Subcutaneous abdominal adipose tissue (tissue), 5 donors: ENCODE data around the gene MSH3.

Experiments used
- H3K27ac ChIP-seq: one replicate; pipeline ENCODE4 v1.7.0; 2013; ENCODE audit warnings: low read depth, mild to moderate bottlenecking, inconsistent platforms, low read length, moderate library complexity
- H3K27me3 ChIP-seq, 5 donors: one replicate each; pipeline ENCODE4 v1.7.0; 2013; ENCODE audit warnings: low read length in 5 of 5, inconsistent platforms in 1 of 5; ENCODE audit not compliant: control insufficient read depth in 5 of 5, insufficient read depth in 4 of 5
- H3K36me3 ChIP-seq, 5 donors: one replicate each; pipeline ENCODE4 v1.7.0; 2013; ENCODE audit warnings: low read length in 5 of 5; ENCODE audit not compliant: control insufficient read depth in 5 of 5, insufficient read depth in 5 of 5
- H3K4me1 ChIP-seq, 5 donors: one replicate each; pipeline ENCODE4 v1.7.0; 2013; ENCODE audit warnings: low read length in 5 of 5, mild to moderate bottlenecking in 3 of 5, moderate library complexity in 1 of 5; ENCODE audit not compliant: control insufficient read depth in 5 of 5, insufficient read depth in 5 of 5
- H3K4me3 ChIP-seq, 5 donors: one replicate each; pipeline ENCODE4 v1.7.0; 2013; ENCODE audit warnings: low read length in 5 of 5, low read depth in 1 of 5
- H3K9ac ChIP-seq, 5 donors: one replicate each; pipeline ENCODE4 v1.7.0; 2013; ENCODE audit warnings: low read length in 5 of 5, mild to moderate bottlenecking in 4 of 5, moderate library complexity in 3 of 5
- H3K9me3 ChIP-seq, 5 donors: one replicate each; pipeline ENCODE4 v1.7.0; 2013; ENCODE audit warnings: low read length in 5 of 5; ENCODE audit not compliant: control insufficient read depth in 5 of 5
- donor health status: healthy.
- donor health status: healthy.
- donor health status: healthy.
- donor health status: healthy.
- donor health status: healthy.

The MSH3 gene

DNA sequence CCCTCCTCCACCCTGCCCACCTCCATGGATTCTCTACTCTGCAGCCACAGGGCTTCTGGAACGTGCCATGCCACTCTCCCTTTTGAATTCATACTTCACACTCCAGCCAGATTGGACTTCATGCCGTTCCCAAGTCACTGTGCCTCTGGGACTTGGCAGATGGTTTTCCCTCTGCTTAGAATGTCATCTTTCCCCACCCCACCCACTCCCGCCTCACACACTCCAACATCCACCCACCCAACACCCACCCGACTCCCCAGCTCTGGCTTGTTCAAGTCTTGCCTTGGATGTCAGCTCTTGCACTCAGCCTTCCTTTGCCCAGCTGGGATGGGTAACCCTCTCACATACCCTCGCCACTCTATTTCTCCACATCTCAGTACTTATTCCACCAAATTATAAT lies 142.4 kb downstream of the MSH3 start:
- no peak overlapping the region for H3K9ac ChIP-seq
- H3K36me3 ChIP-seq = peaks cover 24 to 54% (median 35%) of the 10 kb centered on the region in 5 donors
- H3K9me3 ChIP-seq = no peaks in the 10 kb centered on the region
- H3K27ac ChIP-seq = no peak overlapping the region
- no peaks in the 10 kb centered on the region for H3K4me1 ChIP-seq
- H3K27me3 ChIP-seq = no peaks in the 10 kb centered on the region
- H3K4me3 ChIP-seq = no peak overlapping the region

GRCh38 chr5:80797428-80798024 lies 143.1 kb downstream of the MSH3 start:
- H3K9me3 ChIP-seq = no peaks in the 10 kb centered on the region
- H3K36me3 ChIP-seq = peaks cover 24 to 54% (median 36%) of the 10 kb centered on the region in 5 donors
- H3K4me3 ChIP-seq = no peak overlapping the region
- no peak overlapping the region for H3K27ac ChIP-seq
- H3K9ac ChIP-seq = no peak overlapping the region
- no peaks in the 10 kb centered on the region for H3K27me3 ChIP-seq
- H3K4me1 ChIP-seq = no peaks in the 10 kb centered on the region

DNA sequence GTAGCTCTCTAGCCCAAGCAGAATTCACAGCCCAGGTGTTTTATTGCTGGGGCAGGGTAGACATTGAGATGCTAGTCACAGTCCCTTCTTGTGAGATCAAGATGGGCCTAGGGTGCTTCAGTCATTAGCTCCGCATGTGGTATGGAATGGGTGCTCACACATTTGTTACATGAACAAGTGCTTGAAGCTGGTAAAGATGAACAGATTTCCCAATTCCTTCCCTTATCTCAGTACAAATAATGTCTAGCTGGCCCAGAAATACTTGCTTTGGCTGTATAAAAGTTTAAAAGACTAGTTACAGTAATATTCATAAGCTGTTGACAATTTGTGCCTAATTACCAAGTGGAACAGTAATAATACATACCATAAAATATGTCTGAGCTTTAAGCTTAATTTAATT lies 143.7 kb downstream of the MSH3 start:
- H3K27ac ChIP-seq = no peak overlapping the region
- H3K27me3 ChIP-seq = no peaks in the 10 kb centered on the region
- H3K9ac ChIP-seq = no peak overlapping the region
- H3K36me3 ChIP-seq = peaks cover 21 to 50% (median 30%) of the 10 kb centered on the region in 5 donors
- H3K4me3 ChIP-seq = no peak overlapping the region
- no peaks in the 10 kb centered on the region for H3K9me3 ChIP-seq
- H3K4me1 ChIP-seq = no peaks in the 10 kb centered on the region

DNA sequence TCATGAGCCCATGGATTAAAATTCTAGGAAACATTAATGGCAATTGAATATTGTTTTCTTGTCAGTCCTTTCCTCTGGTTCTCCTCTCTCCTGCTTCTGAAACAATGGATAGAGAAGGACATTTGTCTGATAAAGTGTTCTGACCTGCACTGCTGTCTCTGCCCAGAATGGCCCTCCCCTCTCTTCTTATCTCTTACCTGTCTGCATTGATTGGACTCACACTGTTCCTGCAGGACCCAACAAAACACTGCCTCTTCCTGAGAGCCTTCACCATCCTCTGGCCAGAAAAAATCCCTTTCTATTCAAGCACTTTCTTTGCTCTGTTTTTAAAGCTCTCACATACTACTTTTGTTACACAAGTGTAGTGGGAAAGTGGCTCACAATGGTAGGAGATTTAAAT lies 144.2 kb downstream of the MSH3 start:
- Histone ChIP-seq H3K4me3 (no peak overlapping the region), H3K9me3 (no peaks in the 10 kb centered on the region), H3K9ac (no peak overlapping the region), H3K27me3 (no peaks in the 10 kb centered on the region), H3K27ac (no peak overlapping the region), H3K4me1 (no peaks in the 10 kb centered on the region), H3K36me3 (peaks cover 17 to 45% (median 25%) of the 10 kb centered on the region in 5 donors)

- Histone ChIP-seq H3K4me1 (no peaks in the 10 kb centered on the region), H3K27ac (no peak overlapping the region), H3K9ac (no peak overlapping the region), H3K4me3 (no peak overlapping the region), H3K27me3 (no peaks in the 10 kb centered on the region), H3K9me3 (no peaks in the 10 kb centered on the region), H3K36me3 (peaks cover 14 to 41% (median 21%) of the 10 kb centered on the region in 5 donors)
These were observed 144.6 kb downstream of the MSH3 start for GRCh38 chr5:80799041-80799440.

DNA sequence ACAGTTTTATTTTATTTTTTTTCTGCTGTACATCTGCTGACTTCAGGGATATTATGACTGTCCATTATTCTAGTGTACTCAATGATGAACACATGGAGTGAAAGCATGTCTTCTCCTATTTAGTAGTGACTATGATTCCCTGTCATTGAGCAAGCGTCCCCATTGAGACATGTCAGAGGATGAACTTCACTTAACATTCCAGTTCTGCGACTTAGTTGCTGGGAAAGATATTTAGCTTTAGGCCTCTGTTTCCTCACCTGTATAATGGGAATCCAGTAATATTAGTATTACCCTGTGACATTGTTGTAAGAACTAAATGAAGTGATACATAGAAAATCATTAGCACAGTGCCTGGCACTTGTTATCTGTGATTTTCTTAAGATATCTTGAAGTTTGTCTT lies 145.1 kb downstream of the MSH3 start:
- Histone ChIP-seq H3K27me3 (no peaks in the 10 kb centered on the region), H3K36me3 (peaks cover 11 to 36% (median 18%) of the 10 kb centered on the region in 5 donors), H3K4me3 (no peak overlapping the region), H3K9me3 (no peaks in the 10 kb centered on the region), H3K27ac (no peak overlapping the region), H3K9ac (no peak overlapping the region), H3K4me1 (no peaks in the 10 kb centered on the region)

- H3K4me3 ChIP-seq = no peak overlapping the region
- no peaks in the 10 kb centered on the region for H3K9me3 ChIP-seq
- H3K4me1 ChIP-seq = no peaks in the 10 kb centered on the region
- no peak overlapping the region for H3K9ac ChIP-seq
- no peak overlapping the region for H3K27ac ChIP-seq
- peaks cover 4 to 21% (median 14%) of the 10 kb centered on the region in 5 donors for H3K36me3 ChIP-seq
- no peaks in the 10 kb centered on the region for H3K27me3 ChIP-seq
These were observed 149.9 kb downstream of the MSH3 start for GRCh38 chr5:80804332-80804731.

DNA sequence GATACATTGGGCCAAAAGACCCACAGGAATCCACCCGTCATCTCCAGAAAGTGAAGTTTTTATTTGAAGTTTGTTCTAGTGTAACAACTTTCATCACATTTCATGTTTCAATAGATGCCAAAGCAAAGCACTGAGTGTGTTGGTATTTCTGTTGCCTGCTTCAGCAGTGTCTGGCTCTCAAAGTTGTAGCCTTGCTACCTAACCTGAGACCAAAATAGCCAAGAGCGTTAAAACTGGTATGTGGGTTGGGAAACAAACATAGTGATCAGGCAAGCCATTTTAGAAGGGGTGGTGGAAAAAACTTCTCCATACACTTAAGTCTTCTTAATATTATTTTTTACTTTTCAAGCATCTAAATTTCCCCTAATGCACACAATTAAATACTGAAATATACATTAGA lies 150.6 kb downstream of the MSH3 start:
- no peak overlapping the region for H3K27ac ChIP-seq
- no peaks in the 10 kb centered on the region for H3K27me3 ChIP-seq
- no peak overlapping the region for H3K4me3 ChIP-seq
- H3K9ac ChIP-seq = no peak overlapping the region
- H3K4me1 ChIP-seq = peaks cover 0 to 3% (median 0%) of the 10 kb centered on the region in 5 donors
- H3K9me3 ChIP-seq = no peaks in the 10 kb centered on the region
- H3K36me3 ChIP-seq = peaks cover 4 to 21% (median 14%) of the 10 kb centered on the region in 5 donors

DNA sequence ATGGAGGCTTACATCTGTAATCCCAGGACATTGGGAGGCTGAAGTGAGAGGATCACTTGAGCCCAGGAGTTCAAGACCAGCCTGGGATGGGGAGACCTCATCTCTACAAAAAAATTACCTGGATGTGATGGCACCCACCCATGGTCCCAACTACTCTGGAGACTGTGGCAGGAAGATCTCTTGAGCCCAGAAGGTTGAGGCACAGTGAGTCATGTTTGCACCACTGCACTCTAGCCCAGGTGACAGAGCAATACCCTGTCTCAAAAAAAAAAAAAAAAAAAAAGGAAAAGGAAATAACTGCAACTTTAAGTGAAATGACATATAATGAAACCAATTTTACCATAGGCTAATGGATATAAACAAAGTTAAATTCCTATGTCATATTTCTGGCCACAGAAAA lies 152.5 kb downstream of the MSH3 start:
- Histone ChIP-seq H3K27ac (no peak overlapping the region), H3K9ac (no peak overlapping the region), H3K27me3 (no peaks in the 10 kb centered on the region), H3K36me3 (peaks cover 0 to 11% (median 8%) of the 10 kb centered on the region in 5 donors), H3K9me3 (peaks cover 0 to 2% (median 0%) of the 10 kb centered on the region in 5 donors), H3K4me1 (peaks cover 0 to 3% (median 0%) of the 10 kb centered on the region in 5 donors), H3K4me3 (no peak overlapping the region)

DNA sequence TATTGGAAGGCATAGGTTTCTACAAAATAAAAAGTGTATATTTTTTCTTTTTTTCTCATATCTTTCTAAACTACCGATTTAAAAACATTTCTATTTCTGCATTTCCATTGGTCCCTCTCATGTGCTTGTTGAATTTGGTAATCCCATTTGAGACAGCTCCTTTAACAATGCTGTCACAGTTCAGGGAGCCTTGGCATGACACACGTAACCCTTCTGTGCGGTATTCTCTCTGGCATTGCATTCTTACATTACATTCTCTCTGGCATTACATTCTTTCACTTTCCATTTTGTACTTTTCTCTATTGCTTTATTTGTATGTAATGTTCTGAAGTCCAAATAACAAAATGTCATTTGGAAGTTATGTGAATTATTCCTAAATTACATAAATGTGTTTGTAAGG lies 155.0 kb downstream of the MSH3 start:
- H3K4me3 ChIP-seq = no peak overlapping the region
- H3K36me3 ChIP-seq = peaks cover 3 to 18% (median 13%) of the 10 kb centered on the region in 5 donors
- H3K4me1 ChIP-seq = peaks cover 0 to 3% (median 0%) of the 10 kb centered on the region in 5 donors
- no peaks in the 10 kb centered on the region for H3K27me3 ChIP-seq
- no peak overlapping the region for H3K9ac ChIP-seq
- no peak overlapping the region for H3K27ac ChIP-seq
- peaks cover 0 to 2% (median 0%) of the 10 kb centered on the region in 5 donors for H3K9me3 ChIP-seq
